Body of pancreas (tissue), 4 donors: ENCODE data around the gene IFT80. TPM values are rescaled to one million over a fixed set of nuclear protein-coding genes. Genes with fewer than 3 reads are reported as not detected.
A peak's percentile ranks its signal among the peaks of the same experiment; 100 is the strongest.

Experiments used
- ATAC-seq: fragments of 150-250 bp; one replicate; pipeline ENCODE4 v1.9.1; 2016
- DNase-seq, 4 donors: peaks; one replicate each; pipeline ENCODE4 v3.0.0-alpha.2; 2019
- H3K27ac ChIP-seq, 4 donors: fragments of 200-600 bp; sonication (generic); 1 replicate in 3 of 4; 2 replicates in 1 of 4; pipeline versions ENCODE4 v1.5.1 to v1.6.1; 2016 to 2019; ENCODE audit warnings: mild to moderate bottlenecking in 1 of 4, mixed read lengths in 1 of 4, moderate library complexity in 1 of 4
- H3K27me3 ChIP-seq, 2 donors: fragments of 200-600 bp; sonication (generic); one replicate each; pipeline ENCODE4 v1.6.0; 2016; ENCODE audit warnings: mild to moderate bottlenecking in 1 of 2
- H3K36me3 ChIP-seq, 2 donors: fragments of 200-600 bp; sonication (generic); replicated peaks in 1 of 2; 2 replicates each; pipeline ENCODE4 v1.5.1; 2016; ENCODE audit warnings: low read depth in 2 of 2; ENCODE audit not compliant: insufficient read depth in 1 of 2
- H3K4me1 ChIP-seq: fragments of 200-600 bp; sonication (generic); one replicate; pipeline ENCODE4 v1.6.0; 2016
- H3K4me3 ChIP-seq, 2 donors: fragments of 200-600 bp; sonication (generic); 1 replicate in 1 of 2; 2 replicates in 1 of 2; pipeline ENCODE4 v1.5.1; 2016 to 2019
- H3K9me3 ChIP-seq, 3 donors: fragments of 200-600 bp; sonication (generic); 1 replicate in 2 of 3; 2 replicates in 1 of 3; pipeline ENCODE4 v1.5.1; 2016
- POLR2A ChIP-seq, 3 donors: fragments of 450-650 bp; IDR thresholded peaks; one replicate each; pipeline ENCODE4 v1.6.1; 2016; ENCODE audit warnings: antibody characterized with exemption in 3 of 3, mild to moderate bottlenecking in 2 of 3
- WGBS, 2 donors: methylation state at CpG; one replicate each; pipeline ENCODE4 v1.1.5; 2017; 5-methylcytosine and 5-hydroxymethylcytosine counted together
- intact Hi-C: fragments of 100-400 bp; cut with DNase I; formaldehyde crosslinking; loops from one replicate; pipeline ENCODE4 v1.15.1; 2023
- total RNA-seq, 2 donors: library from RNA; depleted of rRNA; stranded (reverse); fragments of >200 nt; gene quantifications; one replicate each; pipeline ENCODE4 v1.1.0, GENCODE V29; 2016
- TF ChIP-seq, protein P1 (sequence below), 7 experiments: fragments of 450-650 bp in 4 of 7; fragments of 200-600 bp in 3 of 7; sonication (generic) in 3 of 7; IDR thresholded peaks; one replicate each; pipeline ENCODE4 v1.5.1; 2016 to 2019; ENCODE audit warnings: antibody characterized with exemption in 7 of 7

The IFT80 gene
- total RNA-seq, 2 donors from 2014 or later, result 15.5 to 31.6 TPM

DNA sequence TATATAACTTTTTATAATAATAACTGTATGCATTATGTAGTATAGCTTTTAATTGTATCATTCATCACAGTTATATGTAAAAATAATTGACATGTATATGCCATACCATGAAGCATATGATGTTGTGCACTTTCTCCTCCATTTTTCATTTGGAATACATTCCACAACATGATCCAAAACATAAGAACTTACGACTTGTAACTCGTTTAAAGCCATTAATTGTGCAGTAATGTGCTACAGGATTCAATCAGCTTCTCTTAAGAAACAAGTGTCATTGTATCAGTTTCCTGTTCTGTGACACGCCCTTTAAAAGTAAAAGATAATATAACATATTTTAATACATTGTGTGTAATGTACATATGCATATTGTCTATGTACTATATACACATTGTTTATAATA, 171.6 kb downstream of the IFT80 start:
- Histone ChIP-seq H3K4me3 (no peak overlapping the region), H3K4me1 (peaks cover 21% of the 10 kb centered on the region), H3K9me3 (no peaks in the 10 kb centered on the region), H3K27ac (no peak overlapping the region), H3K27me3 (peaks cover 0 to 17% of the 10 kb centered on the region in 2 donors), H3K36me3 (no peaks in the 10 kb centered on the region)
- TF ChIP-seq POLR2A (IDR thresholded peaks at IDR 0.05), result no peak
- TF ChIP-seq, protein P1, sequence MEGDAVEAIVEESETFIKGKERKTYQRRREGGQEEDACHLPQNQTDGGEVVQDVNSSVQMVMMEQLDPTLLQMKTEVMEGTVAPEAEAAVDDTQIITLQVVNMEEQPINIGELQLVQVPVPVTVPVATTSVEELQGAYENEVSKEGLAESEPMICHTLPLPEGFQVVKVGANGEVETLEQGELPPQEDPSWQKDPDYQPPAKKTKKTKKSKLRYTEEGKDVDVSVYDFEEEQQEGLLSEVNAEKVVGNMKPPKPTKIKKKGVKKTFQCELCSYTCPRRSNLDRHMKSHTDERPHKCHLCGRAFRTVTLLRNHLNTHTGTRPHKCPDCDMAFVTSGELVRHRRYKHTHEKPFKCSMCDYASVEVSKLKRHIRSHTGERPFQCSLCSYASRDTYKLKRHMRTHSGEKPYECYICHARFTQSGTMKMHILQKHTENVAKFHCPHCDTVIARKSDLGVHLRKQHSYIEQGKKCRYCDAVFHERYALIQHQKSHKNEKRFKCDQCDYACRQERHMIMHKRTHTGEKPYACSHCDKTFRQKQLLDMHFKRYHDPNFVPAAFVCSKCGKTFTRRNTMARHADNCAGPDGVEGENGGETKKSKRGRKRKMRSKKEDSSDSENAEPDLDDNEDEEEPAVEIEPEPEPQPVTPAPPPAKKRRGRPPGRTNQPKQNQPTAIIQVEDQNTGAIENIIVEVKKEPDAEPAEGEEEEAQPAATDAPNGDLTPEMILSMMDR (IDR thresholded peaks at IDR 0.05), result no peak
- 64 to 66% methylated on average over 3 of the region's 3 CpGs for WGBS, 2 donors
- no peak for DNase-seq
- ATAC-seq, result no peak
- intact Hi-C loops, result no loop called here

DNA sequence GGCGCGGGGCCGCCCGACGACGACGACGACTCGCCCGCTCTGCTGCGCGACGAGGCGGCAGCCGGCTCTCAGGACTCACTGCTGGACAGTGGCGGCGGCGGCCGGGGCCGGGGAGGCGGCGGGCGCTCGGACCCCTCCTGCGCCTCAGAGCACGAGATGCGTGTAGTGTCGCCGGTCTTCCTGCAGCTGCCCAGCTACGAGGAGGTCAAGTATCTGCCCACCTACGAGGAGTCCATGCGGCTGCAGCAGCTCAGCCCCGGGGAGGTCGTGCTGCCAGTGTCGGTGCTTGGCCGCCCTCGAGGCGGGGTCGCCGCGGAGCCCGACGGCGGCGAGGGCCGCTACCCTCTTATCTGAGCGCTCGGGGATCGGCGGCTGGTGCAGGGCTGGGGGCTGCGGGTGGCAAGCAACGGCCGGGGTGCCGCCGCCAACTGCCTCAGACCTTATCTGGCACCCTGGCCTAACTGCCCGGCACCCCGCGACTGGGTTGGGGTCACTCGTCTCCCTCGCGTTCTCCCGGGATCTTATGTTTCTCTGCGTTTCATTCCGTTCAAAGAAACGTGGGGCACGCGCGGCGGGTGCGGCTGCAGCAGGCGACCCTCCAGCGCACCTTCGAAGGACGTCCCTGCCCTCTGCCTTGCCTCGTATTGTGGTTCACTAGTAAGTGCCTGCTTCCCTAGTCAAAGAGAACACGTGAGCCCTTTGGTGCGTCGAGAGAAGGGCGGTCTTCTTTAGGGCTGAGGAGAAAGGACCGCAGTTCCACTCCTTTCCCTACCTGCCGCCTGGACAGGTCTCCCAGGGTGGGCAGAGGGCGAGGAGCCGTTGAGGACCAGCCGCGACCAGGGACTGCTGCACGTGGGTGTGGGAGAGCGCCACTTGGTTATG, 172.8 kb downstream of the IFT80 start:
- no peak overlapping the region for H3K27ac ChIP-seq
- peaks cover 21% of the 10 kb centered on the region for H3K4me1 ChIP-seq
- WGBS, 2 donors, result 3% methylated on average over 26 to 74 of the region's 87 CpGs
- peaks cover 0 to 17% of the 10 kb centered on the region in 2 donors for H3K27me3 ChIP-seq
- TF ChIP-seq, protein P1 (IDR thresholded peaks at IDR 0.05), result no peak
- no peak for TF ChIP-seq POLR2A (IDR thresholded peaks at IDR 0.05)
- ATAC-seq (peak; percentile 33), DNase-seq (peak; percentile 7 to 16 (median 12))
- intact Hi-C loops, result no loop called here
- no peaks in the 10 kb centered on the region for H3K36me3 ChIP-seq
- peak overlapping the region in 1 of 2 donors; percentile 1 for H3K4me3 ChIP-seq
- no peaks in the 10 kb centered on the region for H3K9me3 ChIP-seq

DNA sequence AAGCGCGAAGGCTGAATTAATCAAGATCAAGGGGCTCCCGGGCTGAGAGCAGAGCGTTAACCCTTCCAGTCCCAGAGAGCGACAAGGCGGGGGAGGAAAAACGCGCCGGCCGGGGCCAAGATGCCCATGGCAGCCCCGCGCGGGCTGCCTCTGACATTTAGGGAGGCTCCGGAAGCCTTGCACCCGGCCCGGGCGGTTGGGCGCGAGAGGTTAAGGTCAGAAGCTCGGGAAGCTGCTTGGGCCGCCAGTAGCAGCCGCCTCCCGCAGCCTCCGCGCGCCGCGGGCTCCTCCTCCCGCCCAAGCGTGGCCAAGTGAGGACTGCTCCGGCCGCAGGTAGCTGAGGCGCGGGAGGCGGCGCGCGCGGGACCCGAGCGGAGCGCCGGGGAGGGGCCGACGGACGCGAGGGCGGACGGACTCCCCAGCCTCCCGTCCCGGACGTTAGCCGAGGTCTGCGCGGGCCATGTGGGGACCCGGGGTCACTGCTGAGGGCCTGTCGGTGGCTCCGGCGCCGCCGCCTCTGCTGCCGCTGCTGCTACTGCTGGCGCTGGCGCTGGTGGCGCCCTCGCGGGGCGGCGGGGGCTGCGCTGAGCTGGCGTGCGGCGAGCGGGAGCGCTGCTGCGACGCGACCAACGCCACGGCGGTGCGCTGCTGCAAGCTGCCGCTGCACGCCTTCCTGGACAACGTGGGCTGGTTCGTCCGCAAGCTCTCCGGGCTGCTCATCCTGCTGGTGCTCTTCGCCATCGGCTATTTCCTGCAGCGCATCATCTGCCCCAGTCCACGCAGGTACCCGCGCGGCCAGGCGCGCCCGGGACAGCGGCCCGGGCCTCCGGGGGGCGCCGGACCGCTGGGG, 173.6 kb downstream of the IFT80 start, which contains the start of gene C3orf80:
Gene C3orf80 (plus strand): TSS at position 247 of the 850 bp plus-strand sequence. CDS start 214 bp downstream, at position 461.
- H3K4me1 ChIP-seq, result peaks cover 21% of the 10 kb centered on the region
- DNase-seq (peak; percentile 50 to 66 (median 56)), ATAC-seq (peak; percentile 81)
- H3K4me3 ChIP-seq, result peak within 1 kb of the TSS; percentile 34 to 42
- intact Hi-C loops, result no loop called here
- no peak for TF ChIP-seq POLR2A (IDR thresholded peaks at IDR 0.05)
- TF ChIP-seq, protein P1 (IDR thresholded peaks at IDR 0.05), result peak in 3 of 7 experiments; percentile 3 to 33 (median 12)
- H3K36me3 ChIP-seq, result no peaks in the 10 kb centered on the region
- no peaks in the 10 kb centered on the region for H3K9me3 ChIP-seq
- 1% methylated on average over 94 of the region's 104 CpGs; no CpG with 5 or more reads in 1 of the 2 donors for WGBS, 2 donors
- H3K27me3 ChIP-seq, result peaks cover 0 to 17% of the 10 kb centered on the region in 2 donors
- peak within 1 kb of the TSS in 2 of 4 donors; percentile 7 to 12 for H3K27ac ChIP-seq

DNA sequence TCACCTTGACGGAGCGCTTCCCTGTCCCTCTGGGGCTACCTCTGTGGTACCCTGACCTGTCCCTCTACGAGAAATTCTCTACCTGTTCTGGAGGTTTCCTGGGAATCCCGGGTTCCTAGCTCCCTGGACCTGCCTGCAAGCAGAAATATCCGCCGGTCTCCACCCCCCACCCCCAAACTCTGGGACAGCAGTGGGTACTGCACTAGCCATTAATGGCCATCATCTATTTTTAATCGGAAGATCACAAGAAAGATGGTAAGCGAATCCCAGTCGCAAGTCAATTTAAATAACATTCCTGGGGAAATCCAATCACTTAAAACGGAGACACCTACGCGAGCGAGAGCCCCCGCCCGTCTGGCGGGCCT, 174.2 kb downstream of the IFT80 start:
- H3K9me3 ChIP-seq, result no peaks in the 10 kb centered on the region
- intact Hi-C loops, result no loop called here
- peak overlapping the region; percentile 34 to 42 for H3K4me3 ChIP-seq
- TF ChIP-seq, protein P1 (IDR thresholded peaks at IDR 0.05), result no peak
- no peak for TF ChIP-seq POLR2A (IDR thresholded peaks at IDR 0.05)
- no peak for ATAC-seq
- H3K27me3 ChIP-seq, result peaks cover 0 to 17% of the 10 kb centered on the region in 2 donors
- H3K27ac ChIP-seq, result no peak overlapping the region
- DNase-seq, result no peak
- WGBS, 2 donors, result 5 to 13% methylated on average over 10 to 16 of the region's 16 CpGs
- no peaks in the 10 kb centered on the region for H3K36me3 ChIP-seq
- peaks cover 21% of the 10 kb centered on the region for H3K4me1 ChIP-seq
